ENCODE data around the gene PMFBP1. TPM values are rescaled to one million over a fixed set of nuclear protein-coding genes. Genes with fewer than 3 reads are reported as not detected.
"Not testable (repeated sequence)": the region's sequence is repeated elsewhere in the genome, so short reads cannot be mapped to it uniquely, and the experiment has no call there.

PMFBP1 gene
- total and polyA plus RNA-seq, 11 donors, result 0.09 to 0.77 (median 0.12) TPM; not detected in 4

DNA sequence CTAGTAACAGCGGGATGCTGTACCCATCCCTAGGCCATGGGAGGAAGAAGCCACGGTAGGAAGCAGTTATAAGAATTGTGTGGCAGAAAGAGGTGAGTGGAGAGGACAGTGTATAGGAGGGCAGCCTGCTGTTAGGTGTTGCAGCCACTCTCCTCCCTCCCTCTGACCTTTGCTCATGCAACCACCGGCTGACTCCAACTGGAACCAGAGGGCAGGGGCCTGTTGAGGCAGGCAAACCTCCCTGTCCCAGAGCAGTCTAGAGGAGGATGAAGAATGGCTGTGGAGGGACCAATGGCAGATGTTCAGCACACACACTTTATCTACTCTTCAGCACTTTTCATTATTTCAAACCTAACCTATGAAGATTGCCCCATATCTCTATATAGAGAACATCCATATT is 80.7 kb downstream of the PMFBP1 start:
- intact Hi-C loops (cut with DNase I), result loop anchor here in 2 of 10 donors (5.0 to 10.0 kb wide), 3 partner anchors 79 to 196 kb away; partner anchors contain the start of genes DHODH (in 1 of the 2) and IST1 (in 1 of the 2)
- no peak for ATAC-seq
- no peak overlapping the region for H3K27ac ChIP-seq

DNA sequence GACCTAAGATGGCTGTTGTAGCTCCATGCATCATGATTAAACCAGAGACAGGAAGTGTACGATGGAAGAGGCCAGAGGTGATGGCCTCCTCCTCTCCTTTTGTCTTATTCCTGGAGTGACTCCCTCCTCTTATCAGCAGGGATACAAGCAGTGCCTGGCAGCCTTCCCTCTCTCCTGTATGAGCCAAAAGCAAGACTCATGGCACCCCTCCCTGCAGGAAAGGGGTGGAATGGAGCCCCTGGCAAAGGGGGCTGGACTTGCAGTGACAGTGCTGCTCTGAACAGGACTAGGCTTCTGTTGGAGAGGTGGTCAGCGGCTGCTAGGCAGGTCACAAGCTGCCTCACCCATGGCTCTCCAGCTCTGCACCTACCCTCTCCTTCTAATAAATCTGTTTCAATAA is 87.0 kb downstream of the PMFBP1 start:
- 60 to 75% (median 65%) methylated on average over 2 of the region's 2 CpGs for WGBS, 4 donors
- H3K36me3 ChIP-seq, result peaks cover 0 to 61% (median 52%) of the 10 kb centered on the region in 9 donors
- no peaks in the 10 kb centered on the region for H3K27me3 ChIP-seq
- H3K4me3 ChIP-seq, result no peak overlapping the region
- TF ChIP-seq POLR2A (IDR thresholded peaks at IDR 0.05), result no peak
- TF ChIP-seq, protein P1, sequence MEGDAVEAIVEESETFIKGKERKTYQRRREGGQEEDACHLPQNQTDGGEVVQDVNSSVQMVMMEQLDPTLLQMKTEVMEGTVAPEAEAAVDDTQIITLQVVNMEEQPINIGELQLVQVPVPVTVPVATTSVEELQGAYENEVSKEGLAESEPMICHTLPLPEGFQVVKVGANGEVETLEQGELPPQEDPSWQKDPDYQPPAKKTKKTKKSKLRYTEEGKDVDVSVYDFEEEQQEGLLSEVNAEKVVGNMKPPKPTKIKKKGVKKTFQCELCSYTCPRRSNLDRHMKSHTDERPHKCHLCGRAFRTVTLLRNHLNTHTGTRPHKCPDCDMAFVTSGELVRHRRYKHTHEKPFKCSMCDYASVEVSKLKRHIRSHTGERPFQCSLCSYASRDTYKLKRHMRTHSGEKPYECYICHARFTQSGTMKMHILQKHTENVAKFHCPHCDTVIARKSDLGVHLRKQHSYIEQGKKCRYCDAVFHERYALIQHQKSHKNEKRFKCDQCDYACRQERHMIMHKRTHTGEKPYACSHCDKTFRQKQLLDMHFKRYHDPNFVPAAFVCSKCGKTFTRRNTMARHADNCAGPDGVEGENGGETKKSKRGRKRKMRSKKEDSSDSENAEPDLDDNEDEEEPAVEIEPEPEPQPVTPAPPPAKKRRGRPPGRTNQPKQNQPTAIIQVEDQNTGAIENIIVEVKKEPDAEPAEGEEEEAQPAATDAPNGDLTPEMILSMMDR (IDR thresholded peaks at IDR 0.05), result no peak
- intact Hi-C loops (cut with DNase I), result loop anchor here in 1 of 10 donors (5.0 kb wide), 1 partner anchor 63 kb away; no protein-coding TSS in a partner anchor
- ATAC-seq, result peak; percentile 89 to 95 (median 94)
- DNase-seq, result peak; percentile 41 to 91 (median 73)
- H3K27ac ChIP-seq, result peak overlapping the region in 9 of 12 donors; percentile 8 to 76 (median 48)
- peaks cover 0 to 16% (median 0%) of the 10 kb centered on the region in 12 donors for H3K9me3 ChIP-seq
- peaks cover 0 to 10% (median 0%) of the 10 kb centered on the region in 12 donors for H3K4me1 ChIP-seq

More for the DNA sequence above, 80.7 kb downstream of the PMFBP1 start:
- DNase-seq, result no peak
- TF ChIP-seq, protein P1 (IDR thresholded peaks at IDR 0.05), result no peak
- TF ChIP-seq POLR2A (IDR thresholded peaks at IDR 0.05), result no peak
- H3K4me3 ChIP-seq, result no peak overlapping the region
- peaks cover 0 to 51% (median 43%) of the 10 kb centered on the region in 9 donors for H3K36me3 ChIP-seq
- peaks cover 5 to 35% (median 28%) of the 10 kb centered on the region in 12 donors for H3K4me1 ChIP-seq
- no peaks in the 10 kb centered on the region for H3K27me3 ChIP-seq
- WGBS, 4 donors, result 83 to 92% (median 87%) methylated on average over 3 of the region's 3 CpGs
- no peaks in the 10 kb centered on the region for H3K9me3 ChIP-seq

DNA sequence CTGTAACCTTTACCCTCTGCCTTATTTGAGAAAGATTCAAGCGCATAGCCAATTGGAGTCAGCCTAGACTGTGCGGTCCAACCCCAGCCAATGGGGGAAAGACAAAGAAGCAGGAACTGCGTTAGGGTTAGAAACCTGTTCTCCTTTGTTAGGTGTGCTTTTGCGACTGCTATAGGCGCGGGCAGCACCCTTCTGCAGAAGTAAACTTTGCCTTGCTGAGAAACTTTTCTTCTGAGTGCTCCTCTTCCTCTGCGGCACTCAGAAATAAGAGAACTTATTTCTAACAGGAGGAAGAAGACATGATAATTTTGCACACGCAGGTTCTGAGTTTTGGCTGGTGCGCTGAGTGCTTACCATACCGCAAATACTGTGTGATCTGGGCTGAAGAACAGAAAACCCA is 87.5 kb downstream of the PMFBP1 start:
- peaks cover 0 to 56% (median 47%) of the 10 kb centered on the region in 9 donors for H3K36me3 ChIP-seq
- DNase-seq (no peak), ATAC-seq (no peak)
- peaks cover 0 to 16% (median 0%) of the 10 kb centered on the region in 12 donors for H3K9me3 ChIP-seq
- H3K27me3 ChIP-seq, result no peaks in the 10 kb centered on the region
- peak overlapping the region in 3 of 12 donors; percentile 8 to 76 (median 69) for H3K27ac ChIP-seq
- TF ChIP-seq POLR2A (IDR thresholded peaks at IDR 0.05), result no peak
- TF ChIP-seq, protein P1 (IDR thresholded peaks at IDR 0.05), result no peak
- H3K4me3 ChIP-seq, result no peak overlapping the region
- intact Hi-C loops (cut with DNase I), result no loop called here
- H3K4me1 ChIP-seq, result peaks cover 0 to 10% (median 0%) of the 10 kb centered on the region in 12 donors
- 91 to 99% (median 98%) methylated on average over 10 of the region's 10 CpGs for WGBS, 4 donors

DNA sequence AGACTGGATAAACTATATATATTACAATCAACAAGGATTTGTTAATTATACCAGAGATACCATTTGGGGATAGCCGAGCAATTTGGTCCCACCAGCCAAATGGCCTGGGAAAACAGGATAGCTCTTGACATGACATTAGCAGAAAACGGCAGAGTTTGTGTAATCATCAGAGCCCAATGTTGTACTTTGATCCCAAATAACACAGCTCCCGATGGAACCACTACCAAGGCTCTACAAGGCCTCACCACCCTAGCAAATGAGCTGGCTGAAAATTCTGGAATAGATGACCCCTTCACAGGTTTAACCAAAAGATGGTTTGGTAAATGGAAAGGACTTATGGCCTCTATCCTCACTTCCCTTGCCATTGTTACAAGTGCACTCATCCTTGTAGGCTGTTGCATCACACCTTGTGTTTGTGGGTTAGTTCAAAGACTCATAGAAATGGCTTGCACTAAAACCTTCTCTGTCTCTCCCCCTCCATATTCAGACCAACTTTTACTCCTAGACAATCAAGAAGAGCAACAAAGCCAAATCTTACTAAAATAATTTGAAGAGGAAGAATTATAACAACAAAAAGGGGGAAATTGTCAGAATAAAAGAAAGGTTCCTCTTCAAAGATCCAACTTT is 88.1 kb downstream of the PMFBP1 start:
- Histone ChIP-seq H3K36me3 (peaks cover 0 to 50% (median 41%) of the 10 kb centered on the region in 9 donors), H3K27me3 (no peaks in the 10 kb centered on the region), H3K27ac (peak overlapping the region in 1 of 12 donors; percentile 76), H3K9me3 (peaks cover 0 to 16% (median 0%) of the 10 kb centered on the region in 12 donors), H3K4me3 (no peak overlapping the region), H3K4me1 (peaks cover 0 to 10% (median 0%) of the 10 kb centered on the region in 12 donors)
- 64 to 78% (median 65%) methylated on average over 3 of the region's 3 CpGs for WGBS, 4 donors
- ATAC-seq (no peak), DNase-seq (no peak)
- intact Hi-C loops (cut with DNase I), result no loop called here
- TF ChIP-seq, protein P1 (IDR thresholded peaks at IDR 0.05), result no peak
- TF ChIP-seq POLR2A (IDR thresholded peaks at IDR 0.05), result no peak

DNA sequence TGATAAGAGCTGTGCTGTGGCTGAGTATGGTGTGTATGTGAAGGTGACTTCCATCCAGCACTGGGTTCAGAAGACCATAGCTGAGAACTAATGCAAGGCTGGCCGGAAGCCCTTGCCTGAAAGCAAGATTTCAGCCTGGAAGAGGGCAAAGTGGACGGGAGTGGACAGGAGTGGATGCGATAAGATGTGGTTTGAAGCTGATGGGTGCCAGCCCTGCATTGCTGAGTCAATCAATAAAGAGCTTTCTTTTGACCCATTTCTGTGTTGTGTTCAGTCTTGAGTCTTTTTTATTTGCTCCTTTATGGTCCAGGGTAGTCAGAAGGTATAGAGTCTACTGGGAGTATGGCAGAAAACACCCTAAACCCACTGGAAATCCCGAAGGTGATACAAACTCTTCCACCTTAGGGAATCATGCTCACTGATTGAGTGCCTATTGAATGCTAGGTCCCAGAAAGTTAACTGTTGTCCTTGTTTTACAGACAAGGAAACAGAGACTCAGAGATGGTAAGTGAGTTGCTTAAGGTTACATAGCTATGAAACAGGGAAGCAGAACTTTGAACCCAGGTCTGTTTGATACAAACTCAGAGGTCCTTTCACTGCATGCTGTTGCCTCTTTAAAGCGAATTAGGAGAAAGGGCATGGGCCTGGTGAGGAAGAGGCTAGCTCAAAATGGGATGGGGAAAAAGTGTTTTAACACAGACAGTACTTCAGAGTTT is 94.8 kb downstream of the PMFBP1 start:
- H3K27ac ChIP-seq; ATAC-seq; DNase-seq; H3K36me3 ChIP-seq; H3K9me3 ChIP-seq; H3K27me3 ChIP-seq; H3K4me3 ChIP-seq; intact Hi-C loops (cut with DNase I): not testable (repeated sequence)
- peaks cover 0 to 31% (median 4%) of the 10 kb centered on the region in 12 donors for H3K4me1 ChIP-seq
- 33 to 98% (median 95%) methylated on average over 1 to 2 of the region's 5 CpGs for WGBS, 4 donors

DNA sequence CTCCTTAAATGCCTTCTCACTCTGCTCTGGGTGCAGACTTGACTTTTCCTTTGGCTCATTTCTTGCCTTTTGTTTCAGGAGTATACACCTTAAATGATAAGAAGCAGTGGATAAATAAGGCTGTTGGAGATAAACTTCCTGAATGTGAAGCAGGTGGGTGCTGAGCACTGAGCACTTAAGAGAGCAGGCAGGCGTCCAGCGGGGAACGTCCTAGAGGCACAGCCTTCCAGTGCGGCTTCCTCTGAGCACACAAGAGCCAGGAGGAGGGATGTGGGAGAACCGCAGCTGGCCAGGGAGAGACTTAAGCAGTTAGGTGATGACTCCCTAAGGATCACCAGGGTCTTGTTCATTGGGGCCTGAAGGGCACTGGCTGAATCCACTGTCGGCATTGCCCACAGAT is 96.9 kb downstream of the PMFBP1 start:
- peak; percentile 43 to 62 (median 49) for ATAC-seq
- Histone ChIP-seq H3K27ac (peak overlapping the region in 10 of 12 donors; percentile 64 to 98 (median 86)), H3K4me3 (peak overlapping the region in 4 of 12 donors; percentile 16 to 45 (median 30))

More for the DNA sequence above, 96.9 kb downstream of the PMFBP1 start:
- H3K27me3 ChIP-seq, DNase-seq, H3K9me3 ChIP-seq, H3K36me3 ChIP-seq: not testable (repeated sequence)
- peaks cover 0 to 36% (median 7%) of the 10 kb centered on the region in 12 donors for H3K4me1 ChIP-seq
- WGBS, 4 donors, result 40 to 71% (median 53%) methylated on average over 1 to 2 of the region's 6 CpGs
- intact Hi-C loops (cut with DNase I), result loop anchor here in 1 of 10 donors (2.0 kb wide), 1 partner anchor 18 kb away; the partner anchor contains the start of genes DHX38 and TXNL4B

Data from heart left ventricle (tissue), 16 donors.